Brain microvascular endothelial cell (primary cell): Measurements from ENCODE around the gene EPB41.

Experiments used
- DNase-seq: peaks from one replicate; pipeline ENCODE4 v3.0.0-alpha.2; 2020
- H3K27ac ChIP-seq: fragments of 250-450 bp; sonication (Bioruptor Pico); 2 replicates; pipeline ENCODE4 v1.5.1; 2020; ENCODE audit warnings: mild to moderate bottlenecking, moderate library complexity
- H3K27me3 ChIP-seq: fragments of 250-450 bp; sonication (Bioruptor Pico); replicated peaks from 2 replicates; pipeline ENCODE4 v1.5.1; 2020; ENCODE audit warnings: mild to moderate bottlenecking
- H3K36me3 ChIP-seq: fragments of 250-450 bp; sonication (Bioruptor Pico); replicated peaks from 2 replicates; pipeline ENCODE4 v1.5.1; 2020; ENCODE audit warnings: mild to moderate bottlenecking
- H3K4me3 ChIP-seq: 2 replicates; pipeline ENCODE4 v1.5.1; 2011; ENCODE audit warnings: low read depth, mild to moderate bottlenecking, control low read depth, low read length, moderate library complexity
- in situ Hi-C: cut with HindIII; loops from 2 replicates; pipeline ENCODE4 v1.10.0; 2017; ENCODE audit warnings: low sequenced_read_pairs, low pct_ligation_motif_present
- TF ChIP-seq, protein P1 (sequence below): IDR thresholded peaks from 2 replicates; pipeline ENCODE4 v1.5.1; 2011; ENCODE audit warnings: low read depth, mild to moderate bottlenecking, moderate library complexity, low read length, control low read depth, inconsistent platforms; ENCODE audit errors: missing control alignments

Gene EPB41

DNA sequence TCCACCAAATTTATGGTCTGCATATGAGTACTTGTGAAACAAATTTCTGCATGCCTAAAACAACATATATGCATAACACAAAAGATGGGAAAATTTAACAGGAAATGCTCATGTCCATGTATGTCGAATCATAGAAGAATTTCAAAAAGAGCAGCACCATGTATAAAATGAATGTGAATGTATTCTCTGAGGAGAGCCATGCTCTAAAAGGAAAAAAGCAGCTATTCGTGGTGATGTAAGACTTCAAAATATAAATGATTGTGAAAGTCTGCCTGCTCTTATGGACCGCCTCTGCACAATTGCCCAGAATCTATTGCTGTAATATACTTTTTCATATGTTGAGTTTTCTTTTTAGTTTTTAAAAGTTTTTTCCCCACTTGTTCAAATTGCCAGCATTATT is 66.8 kb downstream of the EPB41 start:
- no peaks in the 10 kb centered on the region for H3K36me3 ChIP-seq
- in situ Hi-C loops = no loop called here
- TF ChIP-seq, protein P1, sequence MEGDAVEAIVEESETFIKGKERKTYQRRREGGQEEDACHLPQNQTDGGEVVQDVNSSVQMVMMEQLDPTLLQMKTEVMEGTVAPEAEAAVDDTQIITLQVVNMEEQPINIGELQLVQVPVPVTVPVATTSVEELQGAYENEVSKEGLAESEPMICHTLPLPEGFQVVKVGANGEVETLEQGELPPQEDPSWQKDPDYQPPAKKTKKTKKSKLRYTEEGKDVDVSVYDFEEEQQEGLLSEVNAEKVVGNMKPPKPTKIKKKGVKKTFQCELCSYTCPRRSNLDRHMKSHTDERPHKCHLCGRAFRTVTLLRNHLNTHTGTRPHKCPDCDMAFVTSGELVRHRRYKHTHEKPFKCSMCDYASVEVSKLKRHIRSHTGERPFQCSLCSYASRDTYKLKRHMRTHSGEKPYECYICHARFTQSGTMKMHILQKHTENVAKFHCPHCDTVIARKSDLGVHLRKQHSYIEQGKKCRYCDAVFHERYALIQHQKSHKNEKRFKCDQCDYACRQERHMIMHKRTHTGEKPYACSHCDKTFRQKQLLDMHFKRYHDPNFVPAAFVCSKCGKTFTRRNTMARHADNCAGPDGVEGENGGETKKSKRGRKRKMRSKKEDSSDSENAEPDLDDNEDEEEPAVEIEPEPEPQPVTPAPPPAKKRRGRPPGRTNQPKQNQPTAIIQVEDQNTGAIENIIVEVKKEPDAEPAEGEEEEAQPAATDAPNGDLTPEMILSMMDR = no peak
- no peaks in the 10 kb centered on the region for H3K27me3 ChIP-seq
- no peak for DNase-seq
- no peak overlapping the region for H3K27ac ChIP-seq
- no peak overlapping the region for H3K4me3 ChIP-seq

DNA sequence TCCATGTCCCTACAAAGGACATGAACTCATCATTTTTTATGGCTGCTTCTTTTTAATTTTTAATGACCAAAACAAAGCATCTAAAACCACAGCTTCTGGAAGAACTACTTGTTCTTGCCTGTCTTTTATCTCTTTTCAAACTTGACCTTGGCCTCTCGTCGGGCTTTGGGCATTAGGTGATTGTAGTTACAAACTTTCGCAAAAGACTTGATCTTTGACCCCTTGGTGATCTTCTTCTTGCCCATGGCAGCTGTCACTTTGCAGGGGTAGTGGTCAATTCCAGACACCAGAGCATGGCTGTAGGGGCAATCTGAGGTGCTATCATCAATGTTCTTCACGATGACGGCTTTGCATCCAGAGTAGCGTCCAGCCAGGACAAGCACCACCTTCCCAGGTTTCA is 67.8 kb downstream of the EPB41 start:
- Histone ChIP-seq H3K27me3 (no peaks in the 10 kb centered on the region), H3K27ac (no peak overlapping the region), H3K4me3 (no peak overlapping the region), H3K36me3 (no peaks in the 10 kb centered on the region)
- in situ Hi-C loops = no loop called here
- TF ChIP-seq, protein P1 = no peak
- no peak for DNase-seq

DNA sequence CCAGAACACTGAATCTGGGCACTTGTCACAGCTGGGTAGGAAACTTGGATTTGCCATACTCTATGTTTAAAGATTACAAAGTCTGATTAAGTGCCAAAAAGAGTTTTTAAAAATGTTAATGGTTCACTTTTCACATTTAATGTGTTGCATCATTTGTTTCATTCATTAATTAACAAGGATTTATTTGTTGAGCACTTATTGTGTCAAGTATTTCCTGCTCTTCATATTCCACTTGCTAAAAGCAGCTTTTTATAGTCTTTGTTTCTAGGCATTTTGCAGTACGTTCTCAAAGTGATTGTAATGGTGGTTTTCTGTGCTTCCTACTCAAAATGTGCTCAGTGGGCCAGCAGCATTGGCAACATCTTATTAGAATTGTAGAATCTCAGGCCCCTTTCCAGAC is 68.7 kb downstream of the EPB41 start:
- Histone ChIP-seq H3K4me3 (no peak overlapping the region), H3K27me3 (no peaks in the 10 kb centered on the region), H3K27ac (no peak overlapping the region), H3K36me3 (no peaks in the 10 kb centered on the region)
- in situ Hi-C loops = no loop called here
- TF ChIP-seq, protein P1 = no peak
- no peak for DNase-seq

DNA sequence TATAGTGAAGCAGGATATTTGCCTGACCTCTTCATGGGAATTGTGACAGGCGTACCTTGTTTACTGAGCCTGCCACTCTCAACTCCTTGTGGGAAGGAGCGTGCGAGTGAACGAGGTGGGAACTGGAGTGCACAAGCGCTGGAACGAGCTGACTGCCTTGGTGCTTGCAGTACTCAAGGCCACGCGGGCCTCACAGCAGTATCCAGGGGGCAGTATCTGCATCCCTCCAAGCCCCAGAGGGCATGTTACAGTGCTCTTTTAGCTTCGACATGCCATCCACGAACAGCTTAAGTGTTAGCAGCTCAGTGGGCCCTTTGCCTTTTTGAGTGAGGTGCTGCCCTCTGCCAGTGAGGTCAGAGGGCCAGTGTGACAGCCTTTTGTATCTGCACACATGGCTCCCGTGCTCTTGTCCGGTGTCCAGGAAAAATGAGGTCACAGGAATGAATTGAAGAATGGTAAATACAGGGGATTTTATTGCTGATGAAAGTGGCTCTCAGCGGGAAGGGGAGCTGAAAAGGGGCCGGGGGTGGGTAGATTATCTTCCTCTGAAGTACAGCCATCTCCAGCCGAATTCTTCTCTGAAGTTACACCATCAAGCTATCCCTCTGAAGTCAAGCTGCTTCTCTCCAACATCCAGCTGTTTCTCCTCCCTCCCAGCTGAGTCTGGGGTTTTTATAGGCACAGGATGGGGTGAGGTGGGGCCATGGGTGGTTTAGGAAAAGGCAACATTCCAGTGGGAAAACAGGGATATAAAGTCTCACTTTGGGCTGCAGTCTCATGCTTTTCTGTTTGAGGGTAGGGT is 69.3 kb downstream of the EPB41 start:
- no peak for DNase-seq
- H3K36me3 ChIP-seq = no peaks in the 10 kb centered on the region
- TF ChIP-seq, protein P1 = no peak
- in situ Hi-C loops = no loop called here
- no peak overlapping the region for H3K27ac ChIP-seq
- no peaks in the 10 kb centered on the region for H3K27me3 ChIP-seq
- no peak overlapping the region for H3K4me3 ChIP-seq

DNA sequence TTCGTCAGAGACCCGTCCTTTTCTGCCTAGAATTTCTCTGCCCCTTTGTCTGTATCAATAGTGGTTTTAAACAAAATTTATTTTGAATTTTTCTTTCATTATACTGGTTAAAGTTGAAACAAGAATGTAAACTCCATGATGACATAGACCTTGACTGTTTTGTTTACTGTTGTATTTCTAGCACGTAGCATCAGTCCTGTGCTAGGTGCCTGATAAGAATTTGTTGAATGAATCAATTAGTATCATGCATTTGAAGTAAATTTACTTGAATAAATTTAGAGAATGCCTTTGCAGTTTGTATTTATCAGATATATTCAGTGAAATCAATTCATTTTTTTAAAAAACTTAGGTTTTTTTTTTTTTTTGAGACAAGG is 69.9 kb downstream of the EPB41 start:
- in situ Hi-C loops = no loop called here
- H3K27ac ChIP-seq = no peak overlapping the region
- H3K4me3 ChIP-seq = no peak overlapping the region
- no peak for DNase-seq
- no peaks in the 10 kb centered on the region for H3K36me3 ChIP-seq
- no peaks in the 10 kb centered on the region for H3K27me3 ChIP-seq
- TF ChIP-seq, protein P1 = no peak

DNA sequence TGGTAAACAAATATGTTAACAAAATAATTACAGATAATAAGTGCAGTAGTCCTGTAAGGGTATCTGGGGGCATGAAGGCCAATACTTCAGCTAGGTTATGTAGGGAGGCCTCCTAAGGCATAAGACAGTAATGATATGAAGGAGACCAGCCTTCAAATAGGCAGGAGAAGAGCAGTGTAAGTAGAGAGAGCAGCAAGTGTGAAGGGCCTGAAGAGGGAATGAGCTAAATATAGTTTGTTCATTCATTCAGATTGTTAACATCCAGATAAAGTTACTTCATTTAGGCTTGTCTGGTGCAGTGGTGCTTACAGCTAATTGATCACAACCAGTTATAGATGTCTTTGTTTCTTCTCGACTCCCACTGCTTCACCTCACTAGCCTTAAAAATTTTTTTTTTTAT is 71.1 kb downstream of the EPB41 start:
- H3K4me3 ChIP-seq = no peak overlapping the region
- no peak for DNase-seq
- no peaks in the 10 kb centered on the region for H3K36me3 ChIP-seq
- TF ChIP-seq, protein P1 = no peak
- no peak overlapping the region for H3K27ac ChIP-seq
- H3K27me3 ChIP-seq = no peaks in the 10 kb centered on the region
- in situ Hi-C loops = no loop called here
